ENCODE results near the gene COL4A2.
"Not testable (repeated sequence)": the region's sequence is repeated elsewhere in the genome, so short reads cannot be mapped to it uniquely, and the experiment has no call there.

Gene COL4A2

GRCh38 chr13:110395616-110396015 lies 88.5 kb downstream of the COL4A2 start:
- not testable (repeated sequence) for H3K4me3 ChIP-seq (ENCODE audit: low read length); H3K27me3 ChIP-seq (ENCODE audit: control insufficient read depth, insufficient read depth, low read length); H3K36me3 ChIP-seq (ENCODE audit: insufficient read depth, low read length); H3K9me3 ChIP-seq (replicated peaks; ENCODE audit: low read length)
- peak overlapping the region; percentile 84 for H3K9ac ChIP-seq (ENCODE audit: low read depth, low read length)
- peak overlapping the region; percentile 73 for H3K4me2 ChIP-seq (ENCODE audit: low read length)
- H3K4me1 ChIP-seq (ENCODE audit: control insufficient read depth, insufficient read depth, low read length): peaks cover 88% of the 10 kb centered on the region

- no peaks in the 10 kb centered on the region for H3K27me3 ChIP-seq (ENCODE audit: control insufficient read depth, insufficient read depth, low read length)
- H3K4me3 ChIP-seq (ENCODE audit: low read length): peak overlapping the region; percentile 42
- H3K36me3 ChIP-seq (ENCODE audit: insufficient read depth, low read length): peaks cover 2% of the 10 kb centered on the region
- peaks cover 3% of the 10 kb centered on the region for H3K9me3 ChIP-seq (replicated peaks; ENCODE audit: low read length)
- peak overlapping the region; percentile 84 for H3K9ac ChIP-seq (ENCODE audit: low read depth, low read length)
- H3K4me1 ChIP-seq (ENCODE audit: control insufficient read depth, insufficient read depth, low read length): peaks cover 88% of the 10 kb centered on the region
- H3K4me2 ChIP-seq (ENCODE audit: low read length): peak overlapping the region; percentile 73
These were observed 89.4 kb downstream of the COL4A2 start for GRCh38 chr13:110396476-110396875.

- peaks cover 88% of the 10 kb centered on the region for H3K4me1 ChIP-seq (ENCODE audit: control insufficient read depth, insufficient read depth, low read length)
- H3K4me3 ChIP-seq (ENCODE audit: low read length): peak overlapping the region; percentile 51
- H3K9ac ChIP-seq (ENCODE audit: low read depth, low read length): peak overlapping the region; percentile 91
- peak overlapping the region; percentile 78 for H3K4me2 ChIP-seq (ENCODE audit: low read length)
- no peaks in the 10 kb centered on the region for H3K27me3 ChIP-seq (ENCODE audit: control insufficient read depth, insufficient read depth, low read length)
- H3K36me3 ChIP-seq (ENCODE audit: insufficient read depth, low read length): peaks cover 2% of the 10 kb centered on the region
- no peaks in the 10 kb centered on the region for H3K9me3 ChIP-seq (replicated peaks; ENCODE audit: low read length)
These were observed 89.9 kb downstream of the COL4A2 start for GRCh38 chr13:110396913-110397381.

GRCh38 chr13:110397436-110398115 lies 90.5 kb downstream of the COL4A2 start:
- Histone ChIP-seq H3K27me3 (ENCODE audit: control insufficient read depth, insufficient read depth, low read length) (no peaks in the 10 kb centered on the region), H3K9me3 (replicated peaks; ENCODE audit: low read length) (no peaks in the 10 kb centered on the region), H3K4me3 (ENCODE audit: low read length) (peak overlapping the region; percentile 51), H3K4me1 (ENCODE audit: control insufficient read depth, insufficient read depth, low read length) (peaks cover 90% of the 10 kb centered on the region), H3K36me3 (ENCODE audit: insufficient read depth, low read length) (no peaks in the 10 kb centered on the region), H3K9ac (ENCODE audit: low read depth, low read length) (peak overlapping the region; percentile 91), H3K4me2 (ENCODE audit: low read length) (peak overlapping the region; percentile 78)

- no peak overlapping the region for H3K4me3 ChIP-seq (ENCODE audit: low read length)
- H3K4me1 ChIP-seq (ENCODE audit: control insufficient read depth, insufficient read depth, low read length): peaks cover 96% of the 10 kb centered on the region
- H3K4me2 ChIP-seq (ENCODE audit: low read length): peak overlapping the region; percentile 78
- no peaks in the 10 kb centered on the region for H3K9me3 ChIP-seq (replicated peaks; ENCODE audit: low read length)
- no peaks in the 10 kb centered on the region for H3K27me3 ChIP-seq (ENCODE audit: control insufficient read depth, insufficient read depth, low read length)
- H3K36me3 ChIP-seq (ENCODE audit: insufficient read depth, low read length): no peaks in the 10 kb centered on the region
- H3K9ac ChIP-seq (ENCODE audit: low read depth, low read length): peak overlapping the region; percentile 91
These were observed 91.8 kb downstream of the COL4A2 start for GRCh38 chr13:110398564-110399507.

GRCh38 chr13:110399801-110400200 lies 92.7 kb downstream of the COL4A2 start:
- H3K4me2 ChIP-seq (ENCODE audit: low read length): no peak overlapping the region

GRCh38 chr13:110400786-110401533 lies 93.9 kb downstream of the COL4A2 start:
- Histone ChIP-seq H3K9me3 (replicated peaks; ENCODE audit: low read length) (no peaks in the 10 kb centered on the region), H3K36me3 (ENCODE audit: insufficient read depth, low read length) (no peaks in the 10 kb centered on the region), H3K4me3 (ENCODE audit: low read length) (no peak overlapping the region), H3K9ac (ENCODE audit: low read depth, low read length) (peak overlapping the region; percentile 91), H3K4me2 (ENCODE audit: low read length) (no peak overlapping the region), H3K27me3 (ENCODE audit: control insufficient read depth, insufficient read depth, low read length) (no peaks in the 10 kb centered on the region), H3K4me1 (ENCODE audit: control insufficient read depth, insufficient read depth, low read length) (peaks cover 96% of the 10 kb centered on the region)

More at GRCh38 chr13:110399801-110400200, 92.7 kb downstream of the COL4A2 start:
- Histone ChIP-seq H3K4me3 (ENCODE audit: low read length) (no peak overlapping the region), H3K36me3 (ENCODE audit: insufficient read depth, low read length) (no peaks in the 10 kb centered on the region), H3K4me1 (ENCODE audit: control insufficient read depth, insufficient read depth, low read length) (peaks cover 96% of the 10 kb centered on the region), H3K9me3 (replicated peaks; ENCODE audit: low read length) (no peaks in the 10 kb centered on the region), H3K9ac (ENCODE audit: low read depth, low read length) (peak overlapping the region; percentile 91), H3K27me3 (ENCODE audit: control insufficient read depth, insufficient read depth, low read length) (no peaks in the 10 kb centered on the region)

- no peaks in the 10 kb centered on the region for H3K36me3 ChIP-seq (ENCODE audit: insufficient read depth, low read length)
- peak overlapping the region; percentile 68 for H3K9ac ChIP-seq (ENCODE audit: low read depth, low read length)
- H3K9me3 ChIP-seq (replicated peaks; ENCODE audit: low read length): no peaks in the 10 kb centered on the region
- no peak overlapping the region for H3K4me2 ChIP-seq (ENCODE audit: low read length)
- no peak overlapping the region for H3K4me3 ChIP-seq (ENCODE audit: low read length)
- H3K27me3 ChIP-seq (ENCODE audit: control insufficient read depth, insufficient read depth, low read length): no peaks in the 10 kb centered on the region
- peaks cover 99% of the 10 kb centered on the region for H3K4me1 ChIP-seq (ENCODE audit: control insufficient read depth, insufficient read depth, low read length)
These were observed 95.4 kb downstream of the COL4A2 start for GRCh38 chr13:110402299-110403069.

GRCh38 chr13:110403315-110403714 lies 96.2 kb downstream of the COL4A2 start:
- no peak overlapping the region for H3K4me3 ChIP-seq (ENCODE audit: low read length)
- peaks cover under 1% of the 10 kb centered on the region for H3K36me3 ChIP-seq (ENCODE audit: insufficient read depth, low read length)
- no peaks in the 10 kb centered on the region for H3K27me3 ChIP-seq (ENCODE audit: control insufficient read depth, insufficient read depth, low read length)
- peak overlapping the region; percentile 25 for H3K4me2 ChIP-seq (ENCODE audit: low read length)
- H3K9me3 ChIP-seq (replicated peaks; ENCODE audit: low read length): no peaks in the 10 kb centered on the region
- peak overlapping the region; percentile 68 for H3K9ac ChIP-seq (ENCODE audit: low read depth, low read length)
- H3K4me1 ChIP-seq (ENCODE audit: control insufficient read depth, insufficient read depth, low read length): peaks cover 99% of the 10 kb centered on the region

- Histone ChIP-seq H3K4me1 (ENCODE audit: control insufficient read depth, insufficient read depth, low read length) (peaks cover 99% of the 10 kb centered on the region), H3K27me3 (ENCODE audit: control insufficient read depth, insufficient read depth, low read length) (no peaks in the 10 kb centered on the region), H3K9ac (ENCODE audit: low read depth, low read length) (peak overlapping the region; percentile 68), H3K4me2 (ENCODE audit: low read length) (peak overlapping the region; percentile 25), H3K36me3 (ENCODE audit: insufficient read depth, low read length) (peaks cover 4% of the 10 kb centered on the region), H3K9me3 (replicated peaks; ENCODE audit: low read length) (no peaks in the 10 kb centered on the region), H3K4me3 (ENCODE audit: low read length) (no peak overlapping the region)
These were observed 96.6 kb downstream of the COL4A2 start for GRCh38 chr13:110403721-110404120.

Measured in skeletal muscle satellite cell (primary cell).